HG02943 (cell line): Measurements from ENCODE around the gene SLC7A10.
"Not testable (repeated sequence)": the region's sequence is repeated elsewhere in the genome, so short reads cannot be mapped to it uniquely, and the experiment has no call there.

Source experiments
- ATAC-seq: cut with Tn5 transposase; IDR thresholded peaks from one replicate; pipeline ENCODE4 v1.9.1; 2021; ENCODE audit warnings: mild to moderate bottlenecking, low read depth, moderate library complexity; ENCODE audit not compliant: unreplicated experiment

Gene SLC7A10

DNA sequence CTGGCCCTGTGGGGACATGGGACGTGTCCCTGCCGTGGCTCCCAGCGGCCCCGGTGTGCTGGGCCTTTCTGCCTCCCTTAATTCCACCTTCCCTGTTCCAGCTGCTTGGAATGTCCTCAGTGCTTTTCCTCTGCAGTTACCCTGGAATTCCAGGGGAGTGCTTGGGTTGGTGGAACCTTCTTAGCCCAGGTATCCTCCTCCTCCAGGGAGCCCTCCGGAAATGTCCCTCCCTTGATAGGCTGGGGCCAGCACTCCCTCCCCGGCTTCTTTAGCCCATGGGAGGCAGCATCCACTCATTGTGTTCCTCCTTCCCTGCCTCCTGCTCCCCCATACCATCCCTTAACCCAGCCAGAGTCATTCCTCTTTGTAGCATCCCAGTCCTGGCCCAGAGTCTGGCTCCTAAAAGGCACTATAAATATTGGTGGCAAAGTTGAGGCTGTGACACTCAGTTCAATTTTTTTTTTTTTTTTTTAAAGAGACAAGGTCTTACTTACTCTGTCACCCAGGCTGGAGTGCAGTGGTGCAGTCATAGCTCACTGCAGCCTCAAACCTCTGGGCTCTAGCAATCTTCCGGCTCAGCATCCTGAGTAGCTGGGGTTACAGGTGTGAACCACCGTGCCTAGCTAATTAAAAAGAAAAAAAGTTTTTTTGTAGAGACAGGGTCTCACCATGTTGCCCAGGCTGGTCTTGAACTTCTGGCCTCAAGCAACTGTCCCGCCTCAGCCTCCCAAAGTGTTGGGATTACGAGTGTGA lies 13.7 kb upstream of the SLC7A10 start:
- no peak for ATAC-seq

DNA sequence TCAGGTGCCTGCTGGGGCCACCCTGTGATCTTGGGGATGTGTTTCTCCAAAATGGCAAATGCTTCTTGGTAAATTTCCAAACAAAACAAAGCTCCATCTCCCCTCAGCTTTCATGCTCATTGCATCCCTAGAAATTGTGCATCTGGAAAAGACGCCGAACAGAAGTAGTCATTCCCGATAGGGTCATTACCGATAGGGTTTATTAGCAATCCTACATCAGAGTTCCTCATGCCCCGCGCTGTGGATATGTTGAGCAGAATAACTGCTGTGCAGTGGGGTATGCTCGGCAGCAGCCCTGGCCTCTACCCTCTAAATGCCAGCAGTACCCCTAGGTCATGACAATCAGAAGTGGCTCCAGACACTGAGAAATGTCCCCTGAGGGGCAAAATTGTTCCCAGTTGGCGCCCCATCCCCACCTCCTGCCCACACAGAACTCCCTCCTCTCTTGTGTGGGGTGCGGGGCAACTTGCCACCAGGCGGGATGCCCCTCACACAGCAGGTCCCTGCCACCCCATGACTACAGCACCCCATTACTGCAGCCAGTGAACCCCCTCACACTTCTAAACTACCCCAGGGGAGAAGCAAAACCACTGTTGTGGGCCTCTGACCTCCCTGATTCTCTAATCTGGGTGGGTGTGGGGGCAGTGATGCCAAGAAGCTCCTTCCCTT lies 13.0 kb upstream of the SLC7A10 start:
- ATAC-seq, result no peak

DNA sequence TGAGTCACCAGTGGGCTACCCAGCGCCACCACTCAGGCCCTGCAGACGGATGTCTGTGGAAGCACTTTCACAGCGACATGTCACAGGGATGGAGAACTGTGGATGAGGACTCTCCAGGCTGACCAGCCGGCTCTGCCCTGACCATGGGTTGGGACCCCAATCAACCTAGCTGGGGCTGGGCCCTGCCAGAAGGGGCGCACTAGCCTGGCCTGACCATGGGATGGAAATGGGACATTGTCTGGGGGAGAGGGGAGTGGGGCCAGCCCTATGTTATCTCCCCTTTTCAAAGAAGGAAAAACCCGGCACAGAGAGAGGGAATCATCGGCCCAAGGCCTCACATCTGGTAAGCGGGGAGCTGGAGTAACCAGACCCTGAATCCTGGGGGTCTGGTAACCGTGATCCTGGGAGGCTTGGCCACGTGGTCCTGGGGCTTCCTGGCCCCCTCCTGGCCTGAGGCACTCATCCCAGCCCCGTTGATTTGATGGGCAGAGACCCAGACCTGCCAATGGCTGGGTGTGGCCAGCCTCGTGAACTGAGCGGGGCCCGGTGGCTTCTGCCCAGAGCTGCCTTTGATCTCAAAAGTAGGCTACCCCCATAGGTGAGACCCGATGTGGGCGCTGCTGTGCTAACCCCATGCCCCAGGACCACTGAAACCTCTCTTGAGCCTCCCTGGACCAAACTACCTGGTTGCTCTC lies 11.2 kb upstream of the SLC7A10 start:
- no peak for ATAC-seq

DNA sequence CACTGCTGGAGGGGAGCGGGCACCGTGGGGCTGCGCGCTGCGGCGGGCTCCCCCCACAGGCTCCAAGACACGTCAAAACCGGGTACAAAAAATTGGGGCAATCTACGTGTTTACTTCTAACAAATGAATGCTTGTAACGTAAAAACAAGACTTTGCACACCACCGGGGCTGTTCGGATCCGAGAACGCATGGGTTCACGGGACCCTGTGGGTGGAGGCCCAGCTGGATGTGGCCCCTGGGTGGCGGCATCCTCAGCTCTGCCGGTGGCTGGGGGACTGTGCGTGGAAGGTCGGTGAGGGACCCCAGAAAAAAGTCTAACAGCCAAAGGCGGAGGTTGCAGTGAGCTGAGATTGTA lies 10.3 kb upstream of the SLC7A10 start:
- ATAC-seq, result no peak

DNA sequence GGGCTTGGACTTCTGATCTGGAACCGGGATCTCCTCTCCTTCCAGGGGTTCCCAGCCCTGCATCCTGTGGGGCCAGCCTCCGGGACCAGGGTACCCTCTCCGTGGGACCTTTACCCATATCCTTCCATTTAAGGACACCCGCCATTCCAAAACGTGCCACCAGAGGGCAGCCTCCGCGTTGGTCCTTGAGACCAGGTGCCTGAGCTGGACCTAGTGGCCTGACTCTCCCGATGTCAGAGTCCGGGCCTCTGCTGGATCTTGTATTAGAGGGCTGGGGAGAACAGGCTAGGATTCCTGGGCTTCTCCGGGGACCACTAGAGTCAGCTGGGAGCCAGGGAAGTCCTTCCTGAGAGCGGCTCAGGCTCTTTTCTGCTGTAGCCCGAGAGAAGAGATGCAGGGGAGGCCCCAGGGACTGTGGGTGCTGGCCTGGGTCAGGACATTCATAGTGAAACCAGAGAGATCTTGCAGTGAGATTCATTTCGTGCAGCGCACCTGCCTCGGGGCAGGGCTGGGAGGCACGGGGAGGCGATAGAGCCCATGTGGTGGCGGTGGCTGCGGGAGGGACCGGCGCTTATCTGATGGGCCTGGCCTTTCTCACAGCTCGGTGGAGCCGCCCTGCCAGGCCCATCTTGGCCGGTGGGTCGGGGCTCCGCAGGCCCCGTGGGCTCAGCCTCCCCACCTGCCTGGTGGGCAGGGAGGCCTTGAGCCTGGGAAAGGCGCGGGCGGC lies 9.8 kb upstream of the SLC7A10 start:
- peak; percentile 86 for ATAC-seq

DNA sequence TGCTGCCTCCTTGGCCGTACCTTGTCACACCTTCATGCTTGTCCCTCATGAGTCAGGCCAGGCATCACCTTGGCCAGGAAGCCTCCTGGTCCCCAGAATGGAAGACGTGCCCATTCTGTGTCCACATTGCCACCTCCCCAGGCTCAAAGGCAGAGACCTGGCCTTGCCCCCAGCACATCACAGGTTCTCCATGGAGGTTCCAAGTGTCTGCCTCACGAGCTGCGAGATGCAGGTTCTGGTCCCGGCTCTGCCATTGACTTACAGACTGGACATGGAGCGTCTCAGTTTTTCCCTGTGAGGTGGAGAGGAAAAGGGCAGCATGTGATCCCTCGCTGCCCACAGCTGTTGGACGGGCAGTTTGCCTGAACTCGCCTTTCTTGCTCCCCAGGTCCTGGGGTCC lies 9.1 kb upstream of the SLC7A10 start:
- no peak for ATAC-seq

DNA sequence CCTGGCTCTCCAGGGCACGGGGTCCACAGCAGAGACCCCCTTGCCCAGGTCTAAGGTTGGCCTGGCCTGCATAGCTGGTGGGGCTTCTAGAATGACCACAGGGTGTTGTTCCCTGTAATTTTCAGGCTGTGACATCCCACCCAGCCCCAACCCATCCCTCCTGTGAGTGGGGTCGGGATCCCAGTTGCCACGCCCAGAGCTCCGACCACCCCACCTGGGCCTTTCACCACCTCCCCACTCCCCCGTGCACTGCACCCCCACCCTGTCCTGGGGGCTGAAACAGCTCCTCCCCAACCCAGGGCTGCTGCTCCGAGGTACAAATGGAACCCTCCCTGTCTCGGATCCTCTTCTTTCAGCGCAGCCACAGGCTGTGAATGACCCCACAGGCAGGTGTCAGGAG lies 8.4 kb upstream of the SLC7A10 start:
- no peak for ATAC-seq

DNA sequence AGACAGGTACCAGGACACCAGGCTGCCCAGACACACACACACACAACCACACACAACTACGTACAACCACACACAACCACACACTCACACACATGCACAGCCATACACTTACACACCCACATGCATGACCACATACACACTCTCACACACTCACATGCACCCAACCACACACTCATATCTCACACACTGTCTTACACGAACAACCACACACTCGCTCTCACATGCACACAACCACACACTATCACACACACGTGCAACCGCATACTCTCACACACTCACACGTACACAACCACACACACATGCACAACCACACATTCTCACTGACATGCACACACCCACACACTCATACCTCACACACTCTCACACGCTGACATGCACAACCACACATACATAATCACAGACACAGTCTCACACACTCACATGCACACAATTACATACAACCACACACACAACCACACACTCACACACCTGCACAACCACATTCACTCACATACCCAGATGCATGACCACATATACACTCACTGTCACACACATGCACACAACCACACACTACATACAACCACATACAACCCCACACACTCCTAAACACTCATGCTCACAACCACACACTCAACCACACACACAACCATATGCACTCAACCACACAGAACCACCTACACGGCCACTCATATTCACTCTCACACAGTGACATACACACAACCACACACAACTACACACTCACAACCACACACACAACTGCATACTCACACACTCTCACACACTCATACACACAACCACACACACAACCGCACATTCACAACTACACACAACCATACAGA lies 7.6 kb upstream of the SLC7A10 start:
- ATAC-seq, result no peak

DNA sequence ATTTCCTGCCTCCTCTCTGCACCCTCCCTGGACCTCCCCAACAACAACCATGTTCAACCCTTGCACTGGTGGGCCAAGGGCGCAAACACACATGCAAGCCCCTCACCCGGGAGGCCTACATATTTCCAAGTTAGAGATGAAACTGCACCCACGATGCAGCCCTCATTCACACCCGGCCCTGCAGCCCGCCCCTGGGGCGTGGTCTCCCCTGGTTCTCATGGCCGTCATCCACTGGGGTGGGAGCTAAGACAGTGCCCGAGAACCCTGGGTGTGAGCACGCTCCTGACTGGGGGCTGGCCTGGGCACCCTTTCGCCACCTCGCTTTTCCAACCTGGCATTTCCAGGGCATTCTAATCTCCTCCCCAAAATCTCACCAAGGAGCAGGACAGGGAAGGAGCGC lies 7.0 kb upstream of the SLC7A10 start:
- ATAC-seq, result no peak

DNA sequence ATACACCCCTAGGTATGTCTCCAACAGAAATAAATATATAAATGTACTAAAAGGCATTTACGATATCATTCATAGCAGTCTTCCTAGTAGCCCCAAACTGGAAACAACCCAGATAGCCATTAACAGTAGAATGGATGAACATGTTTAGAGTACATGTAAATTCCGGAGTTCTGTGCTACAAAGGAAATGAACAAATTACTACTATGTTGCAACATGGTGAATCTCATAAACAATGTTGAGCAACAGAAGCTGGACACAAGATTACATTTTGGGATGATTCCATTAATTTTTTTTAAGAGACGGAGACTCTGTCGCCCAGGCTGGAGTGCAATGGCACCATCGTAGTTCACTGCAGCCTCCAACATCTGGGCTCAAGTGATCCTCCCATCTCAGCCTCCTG lies 5.9 kb upstream of the SLC7A10 start:
- ATAC-seq, result no peak

DNA sequence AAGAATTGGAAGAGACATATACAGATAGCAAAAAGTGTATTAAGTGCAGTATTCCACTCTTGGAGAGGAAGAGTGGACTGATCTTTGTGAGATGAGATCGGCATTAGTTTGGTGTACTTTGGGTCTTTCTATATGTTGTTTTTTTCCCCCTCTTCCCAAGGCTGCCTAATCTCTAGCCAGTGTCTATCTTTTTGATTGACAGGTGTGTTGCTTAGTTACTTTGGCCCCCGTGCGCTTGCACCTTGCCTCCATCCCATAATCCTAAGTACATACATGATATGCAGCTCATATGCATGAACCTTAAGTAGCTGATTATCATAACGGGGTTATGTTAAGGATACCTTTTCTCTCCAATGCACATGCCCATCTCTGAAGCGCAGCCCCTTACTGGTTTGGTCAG lies 4.3 kb upstream of the SLC7A10 start:
- no peak for ATAC-seq

DNA sequence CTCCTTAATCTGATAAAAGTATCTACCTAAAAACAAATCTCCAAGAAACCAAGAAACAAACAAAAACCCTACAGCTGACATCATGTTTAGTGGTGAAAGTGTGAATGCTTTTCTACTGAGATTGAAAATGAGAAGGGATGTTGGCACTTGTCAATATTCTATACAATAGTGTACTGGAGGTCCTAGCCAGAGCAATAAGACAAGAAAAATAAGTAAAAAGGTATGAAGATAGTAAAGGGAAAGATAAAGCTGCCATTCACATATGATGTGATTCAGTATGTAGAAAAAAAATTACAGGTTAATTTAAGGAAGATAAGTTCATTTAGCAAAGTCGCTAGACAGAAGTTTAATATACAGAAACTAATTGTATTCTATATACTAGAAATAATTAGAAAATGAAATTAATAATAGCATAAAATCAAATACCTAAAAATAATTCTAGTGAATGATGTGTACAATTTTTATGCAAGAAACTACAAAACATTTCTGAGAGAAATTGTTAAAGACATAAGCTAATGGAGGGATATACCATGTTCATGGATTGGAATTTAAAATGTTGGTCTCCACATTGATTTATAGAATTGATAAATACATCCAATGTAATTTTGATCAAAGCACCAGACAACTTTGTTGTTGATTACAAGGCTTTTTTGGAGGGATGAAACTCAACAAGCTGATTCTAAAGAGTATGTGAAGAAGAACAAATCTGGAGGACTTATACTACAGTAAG lies 2.4 kb upstream of the SLC7A10 start:
- no peak for ATAC-seq

DNA sequence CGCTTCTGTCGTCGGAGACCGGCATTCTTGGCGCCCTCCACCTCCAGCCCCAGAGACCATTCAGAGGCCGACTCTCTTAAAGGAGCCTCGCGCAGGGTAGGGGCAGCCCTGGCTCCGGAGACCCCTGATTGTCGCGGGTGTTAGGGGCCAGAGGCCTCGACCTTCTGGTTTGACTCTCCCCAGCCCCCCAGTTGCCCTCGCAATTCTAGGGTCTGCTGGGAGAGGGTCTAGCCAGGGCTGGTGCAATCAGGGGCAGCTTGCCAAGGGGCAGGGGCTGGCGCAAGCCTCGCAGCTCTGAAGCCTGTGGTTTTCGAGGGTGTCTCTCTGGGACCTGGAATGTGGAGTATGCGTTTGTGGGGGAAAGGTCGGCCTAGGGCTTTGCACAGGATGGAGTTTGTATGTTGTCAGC lies 1.6 kb upstream of the SLC7A10 start:
- no peak for ATAC-seq

DNA sequence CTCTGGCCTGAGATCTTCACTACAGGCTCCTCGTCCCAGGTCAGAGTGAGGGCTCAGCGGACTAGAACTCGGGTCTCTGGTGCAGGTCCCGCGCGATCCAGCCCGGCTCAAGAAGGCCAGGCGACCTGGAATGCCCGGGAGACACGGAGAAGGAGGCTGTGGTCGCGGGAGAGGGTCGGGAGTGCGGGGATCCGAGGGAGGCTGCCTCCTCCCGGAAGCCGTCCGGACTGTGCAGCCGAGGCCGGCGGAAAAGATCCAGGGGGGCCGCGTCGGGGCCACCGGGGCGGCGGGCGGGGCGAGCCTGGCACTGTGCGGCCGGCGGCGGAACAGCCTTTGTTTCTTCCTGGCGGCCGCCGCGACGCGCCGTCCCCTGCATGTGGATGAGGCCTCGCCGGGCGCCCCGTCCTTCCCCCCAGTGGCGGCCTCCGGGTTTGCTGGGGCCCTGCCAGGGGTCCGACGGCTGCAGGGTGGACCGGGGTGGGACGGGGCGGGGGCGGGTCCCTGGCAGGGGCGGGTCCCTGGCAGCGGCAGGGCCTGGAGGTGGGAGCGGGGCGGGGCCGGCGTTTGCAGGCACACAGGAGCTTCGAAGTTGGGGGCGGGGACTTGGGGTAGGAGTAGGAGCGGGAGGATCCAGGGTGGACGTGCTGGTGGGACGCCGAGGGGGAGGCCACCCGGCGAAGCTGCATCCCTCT lies 1.0 kb upstream of the SLC7A10 start:
- ATAC-seq, result no peak

DNA sequence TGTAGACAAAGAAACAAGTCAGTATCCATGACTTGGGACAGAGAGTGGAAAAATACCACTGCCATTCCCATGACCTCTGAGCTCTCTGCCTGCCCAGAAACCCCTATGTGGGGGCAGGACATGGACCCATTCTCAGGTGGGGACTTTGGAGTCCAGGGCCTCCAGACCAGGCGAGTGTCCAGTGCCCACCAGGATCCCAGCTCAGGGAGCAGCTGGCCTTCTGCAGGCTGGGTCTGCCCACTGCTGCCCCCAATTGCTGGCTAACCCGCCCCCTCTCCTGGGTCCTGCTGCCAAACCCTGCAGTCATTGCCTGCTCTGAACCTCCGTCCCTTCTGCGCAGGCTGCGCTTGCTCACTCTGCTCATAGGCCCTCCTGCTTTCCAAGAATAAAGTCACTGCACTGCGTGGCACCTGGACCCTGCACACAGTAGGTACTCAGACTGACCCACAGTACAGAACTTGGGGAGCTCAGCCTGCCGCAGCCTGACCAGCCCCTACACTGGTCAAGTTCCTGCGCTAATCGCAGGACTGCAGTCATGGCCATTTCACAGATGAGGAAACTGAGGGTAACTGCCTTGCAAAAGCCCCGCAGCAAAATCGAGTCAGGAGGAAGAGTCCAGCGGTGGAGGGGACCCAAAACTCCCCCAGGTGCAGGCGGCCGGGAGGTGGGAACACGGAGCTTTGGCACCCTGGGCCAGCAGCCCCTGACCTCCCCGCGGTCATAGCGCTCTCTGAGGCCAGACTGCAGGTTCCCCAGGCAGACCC lies 774 bp downstream of the SLC7A10 start:
- no peak for ATAC-seq

DNA sequence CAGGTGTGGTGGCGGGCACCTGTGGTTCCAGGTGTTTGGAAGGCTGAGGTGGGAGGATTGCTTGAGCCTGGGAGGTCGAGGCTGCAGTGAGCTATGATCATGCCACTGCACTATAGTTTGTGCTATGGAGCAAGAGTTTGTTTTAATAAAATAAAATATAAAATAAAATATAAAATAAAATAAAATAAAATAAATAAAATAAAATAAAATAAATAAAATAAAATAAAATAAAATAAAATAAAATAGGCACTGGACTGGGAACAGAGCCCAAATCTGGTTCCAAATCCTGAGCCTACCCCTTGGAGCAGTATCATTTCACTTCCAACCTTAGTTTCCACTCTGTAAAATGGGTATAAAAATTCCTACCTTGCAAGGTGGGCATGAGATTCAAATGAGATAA lies 3.4 kb downstream of the SLC7A10 start:
- not testable (repeated sequence) for ATAC-seq

DNA sequence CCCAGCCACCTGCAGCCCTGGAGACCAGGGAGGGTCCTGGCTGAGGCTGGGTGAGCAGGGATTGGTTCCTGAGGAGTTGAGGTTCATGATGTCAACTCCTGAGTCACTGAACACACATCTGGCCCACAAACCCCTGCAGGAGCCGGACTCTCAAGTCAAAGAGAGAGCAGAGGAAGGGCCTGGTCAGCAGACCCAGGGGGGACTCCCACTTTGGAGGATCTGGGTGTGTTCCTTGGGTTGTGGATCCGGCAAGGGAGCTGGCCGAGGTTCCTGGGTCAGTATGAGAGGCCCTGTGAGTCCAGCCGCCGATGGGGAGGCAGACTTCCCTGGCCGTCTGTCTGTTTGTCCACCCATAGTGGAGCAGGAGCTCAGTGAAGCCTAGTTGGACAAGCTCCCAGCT lies 4.0 kb downstream of the SLC7A10 start:
- ATAC-seq, result no peak

DNA sequence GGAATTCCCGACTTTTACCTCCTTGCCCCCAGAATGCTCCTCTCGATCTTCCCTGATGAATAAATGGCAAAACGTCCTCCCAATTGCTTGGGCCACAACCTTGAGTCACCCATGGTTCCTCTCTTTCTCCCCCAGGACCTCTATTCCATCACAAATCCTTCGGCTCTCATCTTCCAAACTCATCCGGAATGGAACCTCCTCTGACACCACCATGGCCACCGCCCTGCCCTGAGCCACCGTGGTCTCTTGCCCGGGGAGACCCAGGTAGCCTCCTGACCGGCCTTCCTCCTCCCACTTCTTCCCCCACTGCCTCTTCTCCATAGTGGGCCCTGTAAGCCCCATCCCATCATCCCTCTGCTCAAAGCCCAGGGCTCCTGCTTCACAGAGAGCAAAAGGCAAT lies 4.9 kb downstream of the SLC7A10 start:
- ATAC-seq, result no peak
